Measurements from ENCODE around the gene ARL10. TPM values are rescaled to one million over a fixed set of nuclear protein-coding genes. Genes with fewer than 3 reads are reported as not detected.

ARL10 gene
- total RNA-seq, 1 donor from 2014 or later: 8.9 TPM

- DNase-seq (ENCODE audit: low spot score): no peak
Observed at GRCh38 chr5:176410486-176411180, 45.3 kb downstream of the ARL10 start.

- no peak for DNase-seq (ENCODE audit: low spot score)
Observed at GRCh38 chr5:176412517-176413254, 47.4 kb downstream of the ARL10 start.

GRCh38 chr5:176413255-176413565 lies 47.9 kb downstream of the ARL10 start:
- DNase-seq (ENCODE audit: low spot score): peak; percentile 51

- DNase-seq (ENCODE audit: low spot score): no peak
Observed at GRCh38 chr5:176413709-176414191, 48.5 kb downstream of the ARL10 start.

DNA sequence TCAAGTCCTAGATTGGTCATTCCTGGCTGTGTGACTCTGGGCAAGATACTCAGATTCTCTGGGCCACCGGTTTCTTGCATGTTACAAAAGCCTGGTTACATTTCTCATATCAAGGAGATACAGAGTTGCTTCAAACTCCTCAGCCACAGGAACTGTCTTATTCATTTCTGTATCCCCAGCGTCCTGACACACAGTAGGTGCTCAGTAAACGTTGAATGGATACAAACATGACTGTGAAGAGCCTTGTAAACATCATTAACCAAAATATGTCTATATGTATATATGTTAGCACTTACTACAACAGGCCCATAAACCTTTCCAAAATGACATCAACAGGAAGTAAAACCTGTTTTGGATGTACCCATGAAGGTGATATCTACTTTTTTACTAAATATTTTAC lies 49.4 kb downstream of the ARL10 start:
- no peak for DNase-seq (ENCODE audit: low spot score)

GRCh38 chr5:176415240-176415951 lies 50.1 kb downstream of the ARL10 start:
- no peak for DNase-seq (ENCODE audit: low spot score)

GRCh38 chr5:176415952-176416924 lies 51.0 kb downstream of the ARL10 start, which contains the start of gene CLTB:
Gene CLTB, minus strand, starts transcription at chr5:176416539. Its CDS starts 176 bp downstream, at chr5:176416363.
- DNase-seq (ENCODE audit: low spot score): peak; percentile 83

GRCh38 chr5:176416965-176417364 lies 51.7 kb downstream of the ARL10 start:
- DNase-seq (ENCODE audit: low spot score): no peak

DNA sequence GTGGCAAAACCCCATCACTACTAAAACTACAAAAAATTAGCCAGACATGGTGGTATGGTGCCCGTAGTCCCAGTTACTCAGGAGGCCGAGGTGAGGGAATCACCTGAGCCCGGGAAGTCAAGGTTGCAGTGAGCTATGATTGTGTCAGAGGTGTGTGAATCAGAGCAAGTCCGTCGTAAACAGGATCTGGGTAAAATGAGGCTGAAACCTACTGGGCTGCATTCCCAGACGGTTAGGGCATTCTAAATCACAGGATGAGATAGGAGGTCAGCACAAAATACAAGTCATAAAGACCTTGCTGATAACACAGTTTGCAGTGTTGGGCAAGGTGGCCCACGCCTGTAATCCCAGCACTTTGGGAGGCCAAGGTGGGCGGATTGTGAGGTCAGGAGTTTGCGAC lies 53.0 kb downstream of the ARL10 start:
- DNase-seq (ENCODE audit: low spot score): no peak

- DNase-seq (ENCODE audit: low spot score): no peak
Observed at GRCh38 chr5:176420086-176420485, 54.8 kb downstream of the ARL10 start.

DNA sequence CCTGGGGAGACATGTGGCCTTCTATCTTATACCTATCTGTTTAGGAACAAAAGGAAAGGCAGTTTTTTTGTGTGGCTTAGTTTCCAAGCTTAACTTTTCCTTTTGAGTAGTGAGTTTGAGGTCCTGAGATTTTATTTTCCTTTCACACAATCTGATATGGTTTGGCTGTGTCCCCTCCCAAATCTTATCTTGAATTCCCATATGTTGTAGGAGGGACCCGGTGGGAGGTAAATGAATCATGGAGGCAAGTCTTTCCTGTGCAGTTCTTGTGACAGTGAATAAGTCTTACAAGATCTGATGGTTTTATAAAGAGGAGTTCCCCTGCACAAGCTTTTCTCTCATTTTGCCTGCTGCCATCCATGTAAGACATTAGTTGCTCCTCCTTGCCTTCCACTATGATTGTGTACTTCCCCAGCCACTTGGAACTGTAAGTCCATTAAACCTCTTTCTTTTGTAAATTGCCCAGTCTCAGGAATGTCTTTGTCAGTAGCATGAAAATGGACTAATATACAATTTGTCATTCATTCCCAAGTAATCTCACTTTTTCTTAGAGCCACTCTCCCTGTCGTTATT lies 55.8 kb downstream of the ARL10 start:
- no peak for DNase-seq (ENCODE audit: low spot score)

- no peak for DNase-seq (ENCODE audit: low spot score)
Observed at GRCh38 chr5:176424181-176424580, 58.9 kb downstream of the ARL10 start.

DNA sequence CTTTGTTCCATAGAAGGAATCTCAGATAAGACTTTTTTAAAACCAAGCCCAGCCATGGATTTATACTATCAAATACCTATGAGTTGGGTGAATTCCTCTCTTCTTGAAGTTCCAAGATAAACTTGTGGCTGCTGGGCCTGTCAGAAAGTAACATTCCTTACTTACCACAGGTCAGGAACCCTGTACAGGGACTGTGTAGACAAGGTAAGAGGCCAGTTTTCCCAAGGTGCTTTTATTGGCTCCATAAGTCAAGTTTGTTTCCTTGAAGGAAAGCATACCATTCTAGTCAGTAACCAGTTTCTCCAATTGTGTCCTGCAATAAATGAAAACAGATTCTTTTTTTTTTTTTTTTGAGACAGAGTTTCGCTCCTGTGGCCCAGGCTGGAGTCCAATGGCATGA lies 59.9 kb downstream of the ARL10 start:
- DNase-seq (ENCODE audit: low spot score): no peak

GRCh38 chr5:176425791-176426190 lies 60.5 kb downstream of the ARL10 start:
- no peak for DNase-seq (ENCODE audit: low spot score)

- DNase-seq (ENCODE audit: low spot score): no peak
Observed at GRCh38 chr5:176426876-176427275, 61.6 kb downstream of the ARL10 start.

- no peak for DNase-seq (ENCODE audit: low spot score)
Observed at GRCh38 chr5:176427971-176428370, 62.7 kb downstream of the ARL10 start.

DNA sequence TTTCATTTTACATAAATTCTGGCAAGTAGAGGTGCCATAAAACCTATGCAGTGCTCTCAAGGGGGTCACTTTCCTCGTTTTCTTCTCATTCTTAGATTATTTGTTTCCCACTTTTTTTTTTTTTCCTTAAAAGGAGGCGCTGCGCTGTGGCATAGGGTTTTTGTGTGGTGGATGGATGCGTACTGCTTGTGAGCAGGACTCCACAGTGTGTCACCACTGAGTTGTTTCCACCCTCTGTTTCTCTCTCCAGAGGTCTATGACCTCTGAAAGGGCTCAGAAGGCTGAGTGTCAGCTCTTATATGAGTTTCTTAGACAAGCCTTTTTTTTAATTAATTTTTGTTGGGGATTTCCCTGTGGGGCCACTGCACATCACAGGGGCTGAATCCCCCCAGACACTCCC lies 64.7 kb downstream of the ARL10 start:
- DNase-seq (ENCODE audit: low spot score): no peak
